Adrenal gland (tissue), 19 donors: ENCODE results near the gene DCUN1D2. TPM values are rescaled to one million over a fixed set of nuclear protein-coding genes. Genes with fewer than 3 reads are reported as not detected.

Experiments
- DNase-seq, 7 donors: peaks; one replicate each; pipeline ENCODE4 v3.0.0-alpha.2; 2019 to 2020
- H3K27ac ChIP-seq, 5 donors: fragments of 200-600 bp; sonication (generic) in 4 of 5; 1 replicate in 3 of 5; 2 replicates in 2 of 5; pipeline versions ENCODE4 v1.5.1 to v1.8.0; 2016 to 2020; ENCODE audit warnings: mild to moderate bottlenecking in 1 of 5
- H3K27me3 ChIP-seq: fragments of 200-600 bp; 2 replicates; pipeline ENCODE4 v1.8.0; 2021
- H3K36me3 ChIP-seq, 2 donors: fragments of 200-600 bp; replicated peaks in 1 of 2; 1 replicate in 1 of 2; 2 replicates in 1 of 2; pipeline versions ENCODE4 v1.5.1 to v1.8.0; 2018 to 2022
- H3K4me1 ChIP-seq, 2 donors: fragments of 200-600 bp; replicated peaks in 1 of 2; 1 replicate in 1 of 2; 2 replicates in 1 of 2; pipeline versions ENCODE4 v1.5.1 to v1.8.0; 2018 to 2021
- H3K4me3 ChIP-seq, 4 donors: fragments of 200-600 bp; sonication (generic) in 3 of 4; one replicate each; pipeline ENCODE4 v1.5.1; 2016 to 2018
- H3K9me3 ChIP-seq, 3 donors: fragments of 200-600 bp; sonication (generic) in 1 of 3; replicated peaks in 1 of 3; 1 replicate in 2 of 3; 2 replicates in 1 of 3; pipeline versions ENCODE4 v1.5.1 to v1.8.0; 2016 to 2021
- POLR2A ChIP-seq, 2 donors: fragments of 450-650 bp; IDR thresholded peaks; one replicate each; pipeline ENCODE4 v1.6.1; 2017; ENCODE audit warnings: antibody characterized with exemption in 2 of 2, mild to moderate bottlenecking in 2 of 2, moderate library complexity in 1 of 2
- WGBS, 4 donors: extraction: QIAGEN DNeasy Blood & Tissue Kit in 2 of 4; methylation state at CpG; one replicate each; pipeline versions ENCODE4 v1.1.5 to v1.1.7; 2013 to 2017; 5-methylcytosine and 5-hydroxymethylcytosine counted together
- intact Hi-C, 2 donors: fragments of 100-400 bp; cut with DNase I; formaldehyde crosslinking; loops; one replicate each; pipeline versions ENCODE4 v1.14.1 to v1.15.0; 2022 to 2023
- long read RNA-seq, 10 donors: library from polyadenylated mRNA in 3 of 10; unstranded in 2 of 10; stranded (forward) in 1 of 10; transcript quantifications; one replicate each; pipeline ENCODE4 v2.0.0 and lab custom pipeline, GENCODE V29; 2021 to 2026
- polyA plus RNA-seq, 3 donors: library from polyadenylated mRNA; stranded (reverse); fragments of 200-250 nt in 2 of 3; fragments of 350-450 nt in 1 of 3; fragmentation: Illumina TruSeq in 1 of 3; extraction: RNeasy Lipid Tissue Mini Kit (QIAGEN cat#74804) in 1 of 3; gene quantifications; one replicate each; pipeline ENCODE4 v1.2.3, GENCODE V29; 2013 to 2014
- total RNA-seq, 9 donors: library from RNA; depleted of rRNA in 4 of 9; stranded (reverse); fragments of >200 nt in 4 of 9; fragments of 120-200 nt in 1 of 9; fragmentation: NEBNext Ultra II Directional in 1 of 9; extraction: Animal tissue kit (Norgen Biotek cat#: 25700) in 1 of 9; gene quantifications; one replicate each; pipeline versions ENCODE4 v1.1.0 to v1.2.4, GENCODE V29; 2013 to 2023
- TF ChIP-seq, protein P1 (sequence below), 6 experiments: fragments of 450-650 bp in 4 of 6; fragments of 200-600 bp in 2 of 6; sonication (generic) in 1 of 6; IDR thresholded peaks; 1 replicate in 5 of 6; 2 replicates in 1 of 6; pipeline versions ENCODE4 v1.5.1 to v1.8.0; 2016 to 2021; ENCODE audit warnings: antibody characterized with exemption in 6 of 6, mild to moderate bottlenecking in 2 of 6, moderate library complexity in 1 of 6
- donor health status: healthy with polysubstance abuse.
- donor health status: Bipolar disorder and iron deficiency.
- donor health status: DM: yes; HTN: yes; CAD: no.
- donor health status: DM: no; HTN: no; CAD: no.
- donor health status: DM: no; HTN: no; CAD: no.
- donor health status: DM: yes; HTN: yes; CAD: no.

The DCUN1D2 gene
- total RNA-seq (10 to 100 TPM in 8 of 9 donors, 1 to 10 TPM in 1; 8.1 to 23.5 (median 18.0) TPM), polyA plus RNA-seq (10 to 100 TPM in 2 of 3 donors, 1 to 10 TPM in 1; 9.4 to 28.0 (median 21.7) TPM)
- long read RNA-seq, donor 1, partial matches to known transcripts = 25 of 49 reads
- long read RNA-seq, donor 1, other reads (novel, unspliced or antisense) = 22 of 49 reads
- long read RNA-seq, donor 2, partial matches to known transcripts = 0 of 1 reads
- long read RNA-seq, donor 2, other reads (novel, unspliced or antisense) = 0 of 1 reads
- long read RNA-seq, donor 3, partial matches to known transcripts = 0 of 1 reads
- long read RNA-seq, donor 3, other reads (novel, unspliced or antisense) = 0 of 1 reads
- long read RNA-seq, donor 4, partial matches to known transcripts = 1 of 2 reads
- long read RNA-seq, donor 4, other reads (novel, unspliced or antisense) = 0 of 2 reads
- long read RNA-seq, donor 5, transcript DCUN1D2-208 (7 exons, 2,045 nt) = major isoform, 6 of 23 reads
- long read RNA-seq, donor 5, partial matches to known transcripts = 4 of 23 reads
- long read RNA-seq, donor 5, other reads (novel, unspliced or antisense) = 12 of 23 reads
- long read RNA-seq, donor 6 = 0 reads
- long read RNA-seq, donor 7, partial matches to known transcripts = 97 of 105 reads
- long read RNA-seq, donor 7, other reads (novel, unspliced or antisense) = 6 of 105 reads
- long read RNA-seq, donor 8 = 0 reads
- long read RNA-seq, donor 9, partial matches to known transcripts = 145 of 155 reads
- long read RNA-seq, donor 9, other reads (novel, unspliced or antisense) = 8 of 155 reads
- long read RNA-seq, donor 10, partial matches to known transcripts = 0 of 1 reads
- long read RNA-seq, donor 10, other reads (novel, unspliced or antisense) = 0 of 1 reads

DNA sequence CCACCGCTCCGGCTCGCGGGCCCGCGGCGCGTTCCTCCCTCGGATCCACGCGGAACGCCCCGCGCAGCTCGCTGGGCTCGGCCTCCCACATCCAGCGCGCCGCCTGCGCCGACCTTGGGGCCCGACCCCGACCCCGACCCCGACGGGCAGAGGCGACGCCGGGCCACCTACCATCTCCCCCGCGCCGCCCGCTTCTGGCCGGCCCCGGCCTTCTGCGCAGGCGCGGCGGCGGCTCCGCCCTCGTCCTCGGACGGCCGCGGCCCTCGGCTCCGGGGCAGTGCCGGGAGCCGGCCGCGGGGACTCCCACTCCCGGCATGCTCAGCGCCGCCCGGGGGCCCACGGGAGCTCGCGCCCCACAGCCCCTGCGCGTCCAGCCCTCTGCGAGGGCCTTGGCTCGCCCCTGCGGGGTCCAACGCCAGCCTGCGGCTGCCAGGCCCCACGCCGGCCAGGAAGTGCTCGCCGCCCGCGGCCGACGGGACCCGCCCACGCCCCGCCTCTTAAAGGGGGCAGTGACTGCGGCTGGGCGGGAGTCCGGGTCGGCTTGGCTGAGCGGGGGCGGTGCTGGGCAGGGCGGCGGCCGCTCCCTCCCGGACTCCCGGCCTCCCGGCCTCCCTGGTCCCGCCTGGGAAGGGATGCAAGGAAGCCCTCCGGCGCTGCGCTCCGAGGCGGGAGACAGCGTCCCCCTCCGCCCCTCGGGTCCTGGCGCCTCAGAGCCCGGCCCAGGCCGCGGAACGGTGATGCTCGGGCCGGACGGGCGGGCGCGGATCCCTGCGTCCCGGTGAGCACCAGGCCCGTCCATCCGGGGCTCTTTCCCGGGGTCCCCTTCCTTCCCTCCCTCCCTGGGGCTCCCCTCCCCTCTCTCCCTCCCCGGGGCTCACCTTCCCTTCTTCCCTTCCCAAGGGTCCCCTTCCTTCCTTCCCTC is at the start of gene DCUN1D2:
Gene DCUN1D2, minus strand, starts transcription at position 216 of the 922 bp plus-strand sequence. Its CDS starts 42 bp downstream, at position 174.
- 1 to 3% (median 1%) methylated on average over 11 to 115 of the region's 115 CpGs for WGBS, 4 donors
- peak within 1 kb of the TSS; percentile 62 to 94 (median 79) for H3K27ac ChIP-seq
- H3K4me1 ChIP-seq = peaks cover 29 to 53% of the 10 kb centered on the region in 2 donors
- H3K36me3 ChIP-seq = peaks cover 0 to 5% of the 10 kb centered on the region in 2 donors
- intact Hi-C loops = no loop called here
- H3K27me3 ChIP-seq = no peaks in the 10 kb centered on the region
- TF ChIP-seq, protein P1, sequence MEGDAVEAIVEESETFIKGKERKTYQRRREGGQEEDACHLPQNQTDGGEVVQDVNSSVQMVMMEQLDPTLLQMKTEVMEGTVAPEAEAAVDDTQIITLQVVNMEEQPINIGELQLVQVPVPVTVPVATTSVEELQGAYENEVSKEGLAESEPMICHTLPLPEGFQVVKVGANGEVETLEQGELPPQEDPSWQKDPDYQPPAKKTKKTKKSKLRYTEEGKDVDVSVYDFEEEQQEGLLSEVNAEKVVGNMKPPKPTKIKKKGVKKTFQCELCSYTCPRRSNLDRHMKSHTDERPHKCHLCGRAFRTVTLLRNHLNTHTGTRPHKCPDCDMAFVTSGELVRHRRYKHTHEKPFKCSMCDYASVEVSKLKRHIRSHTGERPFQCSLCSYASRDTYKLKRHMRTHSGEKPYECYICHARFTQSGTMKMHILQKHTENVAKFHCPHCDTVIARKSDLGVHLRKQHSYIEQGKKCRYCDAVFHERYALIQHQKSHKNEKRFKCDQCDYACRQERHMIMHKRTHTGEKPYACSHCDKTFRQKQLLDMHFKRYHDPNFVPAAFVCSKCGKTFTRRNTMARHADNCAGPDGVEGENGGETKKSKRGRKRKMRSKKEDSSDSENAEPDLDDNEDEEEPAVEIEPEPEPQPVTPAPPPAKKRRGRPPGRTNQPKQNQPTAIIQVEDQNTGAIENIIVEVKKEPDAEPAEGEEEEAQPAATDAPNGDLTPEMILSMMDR (IDR thresholded peaks at IDR 0.05) = no peak
- peak; percentile 57 to 90 for TF ChIP-seq POLR2A (IDR thresholded peaks at IDR 0.05)
- peak within 1 kb of the TSS; percentile 8 to 95 (median 46) for H3K4me3 ChIP-seq
- no peaks in the 10 kb centered on the region for H3K9me3 ChIP-seq
- DNase-seq = peak; percentile 92 to 95 (median 95)

DNA sequence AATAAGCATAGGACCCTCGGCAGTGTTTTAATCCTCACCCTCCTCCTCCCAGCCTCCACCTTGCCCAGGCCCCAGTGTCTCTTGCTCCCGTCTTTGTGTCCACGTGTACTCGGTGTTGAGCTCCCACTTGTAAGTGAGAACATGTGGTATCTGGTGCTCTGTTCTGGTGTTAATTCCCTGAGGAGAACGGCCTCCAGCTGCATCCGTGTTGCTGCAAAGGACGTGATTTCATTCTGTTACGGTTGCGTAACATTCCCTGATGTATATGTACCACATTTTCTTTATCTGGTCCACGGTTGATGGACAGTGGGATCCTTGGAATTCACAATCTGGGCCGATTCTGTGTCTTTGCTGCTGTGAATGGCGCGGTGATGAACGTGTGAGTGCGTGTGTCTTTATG is 49.3 kb upstream of the DCUN1D2 start:
- Histone ChIP-seq H3K4me1 (no peaks in the 10 kb centered on the region), H3K4me3 (no peak overlapping the region), H3K27me3 (no peaks in the 10 kb centered on the region), H3K36me3 (peaks cover 0 to 6% of the 10 kb centered on the region in 2 donors), H3K27ac (no peak overlapping the region), H3K9me3 (no peaks in the 10 kb centered on the region)
- DNase-seq = no peak
- 89 to 97% (median 92%) methylated on average over 15 of the region's 15 CpGs for WGBS, 4 donors
- intact Hi-C loops = no loop called here
- TF ChIP-seq, protein P1 (IDR thresholded peaks at IDR 0.05) = no peak
- no peak for TF ChIP-seq POLR2A (IDR thresholded peaks at IDR 0.05)

DNA sequence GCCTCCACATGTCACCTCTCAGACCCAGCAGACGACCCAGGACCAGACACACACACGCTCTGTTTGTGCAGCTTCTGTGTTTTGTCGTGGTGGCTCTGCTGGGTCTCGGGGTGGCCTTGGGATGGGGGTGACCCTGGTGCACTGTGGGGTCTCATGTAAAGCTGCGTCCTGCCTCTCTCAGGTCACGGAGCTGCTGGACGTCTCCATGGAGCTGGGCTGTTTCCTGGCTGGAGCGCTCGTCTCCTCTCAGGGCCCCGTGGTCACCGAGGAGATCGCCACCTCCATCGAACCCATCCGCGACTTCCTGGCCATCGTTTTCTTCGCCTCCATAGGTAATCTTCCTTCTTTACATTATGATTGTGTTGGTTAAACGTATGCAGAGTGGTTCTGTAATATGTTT is 48.7 kb upstream of the DCUN1D2 start:
- Histone ChIP-seq H3K9me3 (no peaks in the 10 kb centered on the region), H3K27ac (no peak overlapping the region), H3K27me3 (no peaks in the 10 kb centered on the region), H3K36me3 (peaks cover 0 to 4% of the 10 kb centered on the region in 2 donors), H3K4me3 (no peak overlapping the region), H3K4me1 (no peaks in the 10 kb centered on the region)
- intact Hi-C loops = no loop called here
- TF ChIP-seq, protein P1 (IDR thresholded peaks at IDR 0.05) = no peak
- TF ChIP-seq POLR2A (IDR thresholded peaks at IDR 0.05) = no peak
- WGBS, 4 donors = 89 to 95% (median 90%) methylated on average over 18 of the region's 18 CpGs
- DNase-seq = no peak
